GM06990 (cell line): ENCODE data around the gene LMF1.

Source experiments
- DNase-seq: peaks from one replicate; pipeline ENCODE4 v3.0.0-alpha.2; 2011; ENCODE audit not compliant: insufficient read length; ENCODE audit errors: extremely low read depth
- H3K27me3 ChIP-seq: replicated peaks from 2 replicates; pipeline ENCODE4 v1.6.0; 2011; ENCODE audit warnings: low read length; ENCODE audit not compliant: control insufficient read depth, insufficient read depth
- H3K36me3 ChIP-seq: 2 replicates; pipeline ENCODE4 v1.5.1; 2011; ENCODE audit warnings: low read length; ENCODE audit not compliant: control insufficient read depth, insufficient read depth
- H3K4me3 ChIP-seq: replicated peaks from 2 replicates; pipeline ENCODE4 v1.5.1; 2011; ENCODE audit warnings: low read depth, mild to moderate bottlenecking, control low read depth, low read length
- TF ChIP-seq, protein P1 (sequence below): IDR thresholded peaks from 2 replicates; pipeline ENCODE4 v1.5.1; 2011; ENCODE audit warnings: low read length, control low read depth, mild to moderate bottlenecking, inconsistent platforms; ENCODE audit not compliant: insufficient read depth, poor library complexity, severe bottlenecking

Gene LMF1

GRCh38 chr16:978403-978802 is 7.6 kb upstream of the LMF1 start:
- no peak overlapping the region for H3K4me3 ChIP-seq
- H3K27me3 ChIP-seq = no peaks in the 10 kb centered on the region; the same call in 1 of the 2 replicates

DNA sequence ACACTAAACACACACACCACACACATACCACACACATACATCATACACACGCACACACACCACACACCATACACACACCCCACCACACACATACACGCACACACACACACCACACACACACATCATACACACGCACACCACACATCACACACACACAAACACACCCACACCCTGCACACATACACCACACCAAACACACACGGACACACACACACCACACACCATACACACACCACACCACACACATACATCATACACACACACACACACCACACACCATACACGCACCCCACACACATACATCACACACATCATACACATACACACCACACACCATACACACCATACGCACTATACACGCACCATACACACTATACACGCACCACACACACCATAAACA is 7.1 kb upstream of the LMF1 start:
- TF ChIP-seq, protein P1, sequence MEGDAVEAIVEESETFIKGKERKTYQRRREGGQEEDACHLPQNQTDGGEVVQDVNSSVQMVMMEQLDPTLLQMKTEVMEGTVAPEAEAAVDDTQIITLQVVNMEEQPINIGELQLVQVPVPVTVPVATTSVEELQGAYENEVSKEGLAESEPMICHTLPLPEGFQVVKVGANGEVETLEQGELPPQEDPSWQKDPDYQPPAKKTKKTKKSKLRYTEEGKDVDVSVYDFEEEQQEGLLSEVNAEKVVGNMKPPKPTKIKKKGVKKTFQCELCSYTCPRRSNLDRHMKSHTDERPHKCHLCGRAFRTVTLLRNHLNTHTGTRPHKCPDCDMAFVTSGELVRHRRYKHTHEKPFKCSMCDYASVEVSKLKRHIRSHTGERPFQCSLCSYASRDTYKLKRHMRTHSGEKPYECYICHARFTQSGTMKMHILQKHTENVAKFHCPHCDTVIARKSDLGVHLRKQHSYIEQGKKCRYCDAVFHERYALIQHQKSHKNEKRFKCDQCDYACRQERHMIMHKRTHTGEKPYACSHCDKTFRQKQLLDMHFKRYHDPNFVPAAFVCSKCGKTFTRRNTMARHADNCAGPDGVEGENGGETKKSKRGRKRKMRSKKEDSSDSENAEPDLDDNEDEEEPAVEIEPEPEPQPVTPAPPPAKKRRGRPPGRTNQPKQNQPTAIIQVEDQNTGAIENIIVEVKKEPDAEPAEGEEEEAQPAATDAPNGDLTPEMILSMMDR = no peak
- H3K36me3 ChIP-seq = no peaks in the 10 kb centered on the region
- H3K27me3 ChIP-seq = no peaks in the 10 kb centered on the region; the same call in 1 of the 2 replicates
- DNase-seq = no peak
- H3K4me3 ChIP-seq = no peak overlapping the region

More at GRCh38 chr16:978403-978802, 7.6 kb upstream of the LMF1 start:
- H3K36me3 ChIP-seq = no peaks in the 10 kb centered on the region
- DNase-seq = no peak
- TF ChIP-seq, protein P1 = no peak

- no peak for DNase-seq
- Histone ChIP-seq H3K4me3 (no peak overlapping the region), H3K36me3 (no peaks in the 10 kb centered on the region), H3K27me3 (no peaks in the 10 kb centered on the region; the same call in 1 of the 2 replicates)
- TF ChIP-seq, protein P1 = no peak
Measured at GRCh38 chr16:977081-977701, 6.4 kb upstream of the LMF1 start.

- no peak for DNase-seq
- Histone ChIP-seq H3K36me3 (no peaks in the 10 kb centered on the region), H3K4me3 (no peak overlapping the region), H3K27me3 (no peaks in the 10 kb centered on the region; the same call in 1 of the 2 replicates)
- TF ChIP-seq, protein P1 = no peak
Measured at GRCh38 chr16:976389-976931, 5.7 kb upstream of the LMF1 start.

GRCh38 chr16:975291-975690 is 4.5 kb upstream of the LMF1 start:
- Histone ChIP-seq H3K4me3 (no peak overlapping the region), H3K36me3 (no peaks in the 10 kb centered on the region), H3K27me3 (no peaks in the 10 kb centered on the region; the same call in 1 of the 2 replicates)
- TF ChIP-seq, protein P1 = no peak
- no peak for DNase-seq
